SK-MEL-5 (cell line): ENCODE results near the gene SNX33. TPM values are rescaled to one million over a fixed set of nuclear protein-coding genes. Genes with fewer than 3 reads are reported as not detected.

Source experiments
- DNase-seq: peaks from one replicate; pipeline ENCODE4 v3.0.0-alpha.2; 2016; ENCODE audit warnings: low read depth, low spot score
- in situ Hi-C: cut with HindIII; loops from 2 replicates; pipeline ENCODE4 v1.10.0; 2016; ENCODE audit warnings: low sequenced_read_pairs, high pct_unique_total_duplicates, low pct_unique_long_range_greater_than_20kb
- total RNA-seq: library from RNA; depleted of rRNA; stranded (reverse); fragments of >200 nt; shearing (Covaris generic); gene quantifications from 2 replicates; pipeline ENCODE4 v1.2.3, GENCODE V29; 2014

Gene SNX33
- total RNA-seq, 1 experiment from 2014 or later: 10.5 TPM

DNA sequence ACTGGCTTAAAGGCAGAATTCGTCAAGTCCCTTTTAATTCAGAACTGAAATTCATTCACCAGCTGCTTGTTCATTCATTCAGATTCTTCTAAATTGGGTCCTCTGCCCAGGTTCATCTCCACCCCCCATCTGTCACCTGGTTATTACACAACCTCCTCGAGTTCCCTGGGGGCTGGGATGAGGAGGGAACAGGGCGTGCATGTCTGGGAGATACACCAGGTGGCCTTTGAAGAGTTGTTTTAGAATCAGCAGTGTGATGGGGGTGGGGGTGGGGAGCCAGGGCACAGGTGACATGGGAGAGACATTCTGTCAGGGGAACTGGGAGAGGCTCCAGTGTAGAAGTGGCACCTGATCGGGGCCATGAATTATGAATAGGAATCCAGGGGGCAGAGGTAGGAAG is 8.2 kb downstream of the SNX33 start:
- in situ Hi-C loops: no loop called here

DNA sequence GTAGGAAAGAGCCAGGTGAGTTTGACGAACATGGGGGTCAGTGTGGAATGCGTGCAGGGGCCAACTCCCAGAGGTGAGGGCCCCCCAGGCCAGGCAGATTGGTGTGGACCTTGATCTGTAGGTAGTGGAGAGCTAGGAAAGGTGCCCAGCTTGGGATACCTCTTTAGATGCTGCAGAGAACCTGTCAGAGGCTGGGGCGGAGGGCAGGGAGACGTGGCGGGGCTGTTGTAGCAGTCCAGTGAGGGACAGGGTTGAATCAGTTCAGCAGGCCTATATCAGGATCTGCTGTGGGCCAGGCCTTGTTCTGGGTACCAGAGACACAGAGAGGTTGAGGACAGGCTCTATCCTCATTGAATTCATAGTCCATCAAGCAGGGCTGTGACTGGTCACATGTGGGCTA is 8.6 kb downstream of the SNX33 start:
- DNase-seq: no peak
- in situ Hi-C loops: no loop called here

More for the DNA sequence above, 8.2 kb downstream of the SNX33 start:
- DNase-seq: no peak

DNA sequence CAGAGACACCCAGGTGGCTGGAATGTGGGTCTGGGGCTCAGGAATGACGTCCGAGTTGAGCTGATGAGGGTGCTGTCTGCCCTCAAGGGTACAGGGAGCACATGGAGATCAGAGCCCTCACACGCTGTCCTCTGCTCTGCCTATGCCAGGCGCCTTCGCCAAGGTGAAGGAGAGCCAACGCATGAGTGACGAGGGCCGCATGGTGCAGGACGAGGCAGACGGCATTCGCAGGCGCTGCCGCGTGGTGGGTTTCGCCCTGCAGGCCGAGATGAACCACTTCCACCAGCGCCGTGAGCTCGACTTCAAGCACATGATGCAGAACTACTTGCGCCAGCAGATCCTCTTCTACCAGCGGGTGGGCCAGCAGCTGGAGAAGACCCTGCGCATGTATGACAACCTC is 9.1 kb downstream of the SNX33 start:
- in situ Hi-C loops: no loop called here
- DNase-seq: no peak

DNA sequence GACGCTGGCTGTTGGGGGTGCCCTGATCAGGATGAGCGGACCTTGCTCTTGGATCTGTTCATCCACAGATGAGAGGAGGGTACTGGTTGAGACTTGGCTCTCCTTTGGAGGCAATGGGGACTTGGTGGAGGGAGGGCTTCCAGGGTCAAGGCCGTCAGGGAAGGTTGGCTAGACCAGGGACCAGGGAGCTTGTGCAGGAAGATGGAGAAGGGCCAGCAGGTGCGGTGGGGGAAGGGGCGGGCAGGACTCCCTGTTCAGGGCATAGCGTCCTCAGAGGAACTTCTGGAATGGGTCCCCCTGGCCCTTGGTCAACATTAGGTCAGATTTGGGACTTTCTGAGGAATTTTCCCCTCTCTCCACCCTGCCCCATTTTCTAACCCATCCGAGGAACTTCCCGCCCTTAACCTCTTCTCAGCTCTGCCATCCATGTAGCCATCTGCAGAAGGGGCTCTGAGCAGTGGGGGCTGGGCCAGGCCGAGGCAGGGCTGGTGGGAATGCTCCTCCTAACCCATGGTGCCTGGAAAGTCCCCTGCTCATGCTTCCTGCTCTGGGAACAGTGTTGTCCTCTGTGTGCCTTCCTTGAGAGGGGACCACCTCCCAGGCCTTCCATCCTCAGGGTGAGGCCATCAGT is 11.5 kb downstream of the SNX33 start:
- DNase-seq: no peak
- in situ Hi-C loops: no loop called here

DNA sequence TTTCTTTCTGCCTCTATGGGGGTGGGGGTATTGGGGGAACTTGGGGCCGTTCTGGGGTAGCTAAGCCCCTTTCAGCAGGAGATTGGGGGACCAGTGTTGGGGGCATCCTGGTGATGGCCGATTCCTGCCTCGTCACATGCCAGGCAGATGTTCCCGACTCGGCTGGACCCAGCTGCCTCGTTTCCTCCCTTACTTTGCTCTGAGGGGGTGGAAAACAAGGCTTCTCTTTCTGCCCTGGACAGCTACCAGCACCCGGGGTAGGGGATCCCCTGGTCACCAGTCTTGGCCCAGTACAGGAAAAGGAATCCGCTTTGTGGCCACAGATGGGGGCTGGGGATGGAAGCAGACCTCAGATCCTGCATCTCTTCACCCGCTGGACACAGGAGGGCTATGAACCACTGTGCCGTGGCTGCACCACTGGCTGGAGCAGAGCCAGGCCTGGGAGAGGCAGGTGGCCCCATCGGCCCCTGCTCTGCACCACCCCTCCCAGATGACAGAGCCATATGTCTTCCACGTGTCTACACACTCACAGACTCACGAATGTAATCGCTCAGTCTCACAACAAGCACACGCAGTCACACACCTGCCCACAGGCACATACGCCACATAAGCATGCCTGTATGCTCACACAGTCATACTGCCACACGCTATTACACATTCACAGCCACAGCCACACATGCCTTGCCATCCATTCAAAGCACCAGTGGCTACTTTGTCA is 12.4 kb downstream of the SNX33 start:
- DNase-seq: no peak
- in situ Hi-C loops: no loop called here

DNA sequence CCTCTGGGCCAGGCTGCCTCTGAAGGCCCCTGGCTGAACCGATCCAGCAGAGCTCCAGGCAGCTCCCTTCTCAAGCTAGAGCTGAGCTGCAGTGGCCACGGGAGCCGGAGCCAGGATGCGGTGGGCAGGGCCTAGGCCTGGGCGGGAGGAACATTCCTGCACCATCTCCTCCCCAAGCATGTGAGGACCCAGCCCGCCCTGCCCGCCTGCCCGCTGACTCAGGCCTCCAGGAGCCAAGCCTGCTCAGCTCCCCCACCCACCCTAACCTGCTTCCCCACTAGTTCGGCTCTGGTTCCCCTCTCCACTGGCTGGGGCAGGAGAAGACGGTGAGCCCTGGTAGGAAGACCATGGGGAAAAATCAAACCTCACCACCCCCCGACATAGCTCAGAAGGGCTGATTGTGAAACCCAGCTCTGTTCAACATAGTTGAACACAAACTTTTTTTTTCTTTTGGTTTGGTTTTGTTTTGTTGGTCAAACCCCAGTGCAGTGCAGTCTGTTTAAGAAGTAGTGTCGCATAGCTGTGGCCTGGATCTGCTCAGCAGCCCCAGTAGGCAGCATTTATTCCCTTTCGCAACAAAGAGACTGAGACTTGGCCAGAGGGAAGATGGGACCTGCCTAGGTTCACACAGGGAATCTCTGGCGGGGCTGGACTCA is 13.5 kb downstream of the SNX33 start:
- in situ Hi-C loops: no loop called here
- DNase-seq: no peak

DNA sequence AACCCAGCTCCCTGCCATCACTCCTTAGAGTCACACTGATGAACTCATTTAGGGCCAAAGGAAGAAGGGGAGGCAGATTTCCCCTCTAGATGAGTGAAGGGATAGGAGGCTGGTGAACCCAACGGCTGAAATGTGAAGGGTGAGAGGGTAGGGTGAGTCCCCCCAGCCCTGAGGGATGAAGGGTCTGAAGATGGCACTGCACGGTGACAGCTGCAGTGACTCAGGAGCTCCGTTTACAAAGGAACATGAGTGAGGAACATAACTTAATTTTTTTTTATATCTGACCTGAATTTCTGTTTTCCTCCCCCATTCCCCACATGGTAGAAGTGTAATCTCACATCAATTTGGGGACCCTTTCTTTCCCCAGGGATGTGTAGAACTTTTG is 14.0 kb downstream of the SNX33 start:
- in situ Hi-C loops: no loop called here
- no peak for DNase-seq

DNA sequence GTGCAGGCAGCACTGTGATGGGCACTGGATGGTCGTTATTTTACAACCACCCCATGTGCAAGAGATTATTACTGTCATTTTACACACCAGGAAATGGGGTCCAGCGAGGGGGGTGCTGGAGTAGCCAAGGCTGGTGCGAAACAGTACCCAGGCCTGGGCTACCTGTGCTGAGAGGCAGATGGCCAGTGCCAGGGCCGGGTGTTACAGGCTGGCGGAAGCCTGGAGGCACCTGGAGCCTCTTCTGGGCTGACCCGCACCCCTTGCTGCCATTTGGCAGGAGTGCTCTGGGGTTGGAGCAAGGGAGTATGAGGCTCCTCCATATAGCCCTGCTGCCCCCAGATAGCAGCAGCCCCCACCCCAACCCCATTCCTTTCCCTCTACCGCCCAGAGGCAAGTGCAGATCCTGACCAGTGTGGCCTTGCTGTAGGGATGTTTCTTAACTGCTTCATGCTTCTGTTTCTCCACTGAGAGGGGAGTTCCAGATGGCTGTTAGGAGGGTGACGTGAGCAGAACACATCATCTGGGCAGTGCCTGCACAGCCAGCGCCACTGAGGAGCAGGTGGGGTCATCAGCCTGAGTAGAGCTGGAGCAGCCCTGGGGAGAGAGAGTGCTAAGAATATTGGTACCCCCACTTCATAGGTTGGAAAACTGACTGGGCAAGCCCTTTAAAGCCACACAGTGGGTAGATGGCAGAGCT is 15.3 kb downstream of the SNX33 start:
- in situ Hi-C loops: no loop called here

DNA sequence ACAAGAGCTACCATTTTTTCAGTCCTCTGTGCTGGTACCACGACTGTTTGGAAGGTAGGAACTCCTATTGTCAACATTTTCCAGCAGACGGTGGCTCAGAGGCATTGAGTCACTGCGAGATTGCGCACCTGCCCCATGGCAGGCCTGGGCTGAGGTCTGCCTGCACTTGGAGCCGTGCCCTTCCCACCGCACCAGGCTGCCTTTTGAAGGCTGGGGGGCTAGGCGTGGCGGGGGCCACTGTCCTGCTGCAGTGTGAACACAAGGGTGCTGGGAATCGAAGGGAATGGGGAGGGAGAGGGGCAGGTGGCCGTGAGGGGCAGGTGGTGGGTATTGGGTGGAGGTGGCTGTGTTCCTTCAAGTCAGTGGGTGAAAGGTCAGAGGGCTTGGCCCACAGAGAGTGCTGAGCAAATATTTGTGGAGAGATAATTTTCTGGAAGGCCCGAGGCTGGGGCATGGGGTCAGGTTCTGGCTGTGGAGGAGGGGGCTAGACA is 16.3 kb downstream of the SNX33 start:
- in situ Hi-C loops: no loop called here
- no peak for DNase-seq

More for the DNA sequence above, 15.3 kb downstream of the SNX33 start:
- DNase-seq: no peak

DNA sequence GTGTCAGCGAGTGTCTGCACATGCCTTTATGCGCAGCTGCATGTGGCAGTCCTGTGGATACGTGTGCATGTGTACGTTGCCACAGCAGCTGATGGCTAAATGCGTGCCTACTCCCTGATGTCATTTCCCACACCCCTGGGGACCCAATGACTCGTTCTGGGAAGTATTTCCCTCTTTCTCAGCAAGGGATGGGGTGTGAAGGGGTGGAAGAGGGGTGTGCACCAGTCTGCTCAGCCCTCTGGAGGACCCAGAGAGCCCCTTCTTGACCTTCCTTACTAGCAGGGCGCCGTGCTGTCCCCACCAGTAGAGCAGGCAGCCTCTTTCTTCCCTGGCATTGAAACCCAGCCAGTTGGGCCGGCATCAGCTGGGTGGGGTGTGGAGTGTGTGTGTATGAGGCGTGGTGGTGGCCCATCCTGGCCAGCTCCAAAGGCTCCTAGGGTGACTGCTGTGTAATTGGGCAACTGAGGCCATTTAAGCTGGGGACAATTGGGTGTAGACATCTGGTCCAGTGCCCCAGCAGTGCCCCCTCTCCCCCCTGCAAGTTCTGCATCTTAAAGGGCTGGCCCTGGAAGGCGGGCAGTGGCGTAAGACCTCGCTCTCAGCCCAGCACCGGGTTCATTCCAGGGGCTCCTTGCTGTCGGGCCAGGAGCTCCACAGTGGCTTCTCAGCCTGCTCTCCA is 19.2 kb downstream of the SNX33 start:
- in situ Hi-C loops: no loop called here
- DNase-seq: no peak

DNA sequence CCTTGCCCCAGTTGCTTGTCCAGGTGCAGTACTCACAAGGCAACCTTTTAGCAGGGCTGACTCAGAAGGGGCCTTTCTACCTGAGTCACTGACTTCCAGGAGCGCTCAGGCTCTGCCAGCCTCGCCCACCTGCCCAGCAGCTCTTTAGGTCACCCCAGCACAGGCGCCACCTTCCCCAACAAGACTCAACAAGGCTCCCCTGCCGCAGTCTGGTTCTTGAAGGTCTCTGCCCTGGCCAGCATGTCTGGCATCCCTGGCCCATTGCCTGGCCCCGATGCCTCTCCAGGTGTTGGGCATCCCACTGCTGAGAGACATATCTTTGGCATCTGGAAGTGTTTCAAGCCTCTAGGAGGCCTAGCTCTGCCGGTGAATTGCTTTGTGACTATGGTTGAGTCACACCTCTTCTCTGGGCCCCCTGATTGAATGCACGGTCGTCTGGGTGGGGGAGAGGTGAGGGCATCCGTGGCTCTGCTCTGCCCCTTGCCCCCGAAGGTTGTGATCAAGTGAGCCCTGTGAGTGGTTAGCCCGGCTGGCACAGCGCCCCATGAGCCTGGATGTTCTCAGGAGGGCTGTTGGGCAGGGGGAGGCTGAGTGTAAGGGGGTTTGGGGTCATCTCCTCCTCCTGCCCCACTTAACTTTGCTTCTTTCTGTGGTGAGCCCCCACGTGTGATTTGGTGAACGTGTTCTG is 21.6 kb downstream of the SNX33 start:
- in situ Hi-C loops: no loop called here
- no peak for DNase-seq

DNA sequence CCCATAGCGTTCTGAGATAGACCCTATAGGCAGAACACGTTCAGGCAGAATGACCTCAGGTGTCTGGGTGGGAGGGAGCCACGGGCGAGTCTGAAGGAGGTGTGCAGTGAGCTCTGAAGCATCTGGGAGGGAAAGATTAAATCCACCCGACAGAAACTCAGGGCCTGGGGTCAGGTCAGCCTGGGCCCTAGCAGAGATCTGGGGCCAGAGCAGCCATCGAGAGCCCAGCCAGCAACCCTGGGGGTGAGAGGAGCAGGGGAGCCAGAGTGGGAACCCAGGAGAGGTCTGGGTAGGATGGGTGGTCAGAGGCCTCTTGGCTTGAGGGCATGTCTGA is 22.1 kb downstream of the SNX33 start:
- DNase-seq: no peak

DNA sequence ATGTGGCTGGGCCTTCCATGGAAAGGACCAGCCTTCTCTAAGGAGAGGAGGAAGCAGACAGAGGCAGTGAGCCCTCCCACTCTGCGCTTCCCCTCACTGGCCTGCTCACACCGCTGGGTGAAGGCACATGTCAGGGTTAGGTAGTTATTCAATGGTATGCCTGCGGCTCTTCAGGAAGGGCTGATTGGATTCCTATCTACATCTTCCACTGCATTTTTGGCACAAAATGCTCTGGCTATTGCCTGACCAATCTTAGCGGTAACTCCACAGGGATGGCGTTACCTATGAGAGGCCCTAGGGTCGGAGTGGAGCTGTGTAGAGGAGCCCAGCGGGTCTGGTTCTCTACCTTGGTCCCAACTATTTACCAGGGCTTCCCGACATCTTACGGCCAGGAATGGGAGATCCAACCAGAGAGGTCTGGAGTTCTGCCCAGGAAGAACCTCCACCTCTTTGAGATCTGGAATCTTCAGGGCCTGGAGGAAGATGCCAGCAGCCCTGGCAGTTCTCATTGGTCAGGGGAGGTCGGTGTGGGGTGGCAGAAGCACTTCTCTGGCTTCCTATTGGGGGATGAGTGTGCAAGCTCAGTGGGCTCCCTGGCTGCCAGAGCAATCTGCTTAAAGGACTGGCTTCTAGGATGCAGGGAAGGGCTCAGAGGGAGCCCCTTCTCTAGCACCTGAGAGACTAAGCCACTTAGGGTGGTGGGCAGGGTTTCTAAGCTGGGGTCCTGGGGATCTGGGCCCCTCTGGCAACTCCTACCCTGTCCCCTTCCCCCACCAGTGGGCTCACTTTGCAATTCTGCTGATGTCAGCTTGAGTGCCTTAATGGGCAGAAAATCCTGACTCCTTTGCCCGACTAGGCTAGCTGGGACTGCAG is 24.3 kb downstream of the SNX33 start:
- DNase-seq: peak; percentile 8

More for the DNA sequence above, 22.1 kb downstream of the SNX33 start:
- in situ Hi-C loops: no loop called here

DNA sequence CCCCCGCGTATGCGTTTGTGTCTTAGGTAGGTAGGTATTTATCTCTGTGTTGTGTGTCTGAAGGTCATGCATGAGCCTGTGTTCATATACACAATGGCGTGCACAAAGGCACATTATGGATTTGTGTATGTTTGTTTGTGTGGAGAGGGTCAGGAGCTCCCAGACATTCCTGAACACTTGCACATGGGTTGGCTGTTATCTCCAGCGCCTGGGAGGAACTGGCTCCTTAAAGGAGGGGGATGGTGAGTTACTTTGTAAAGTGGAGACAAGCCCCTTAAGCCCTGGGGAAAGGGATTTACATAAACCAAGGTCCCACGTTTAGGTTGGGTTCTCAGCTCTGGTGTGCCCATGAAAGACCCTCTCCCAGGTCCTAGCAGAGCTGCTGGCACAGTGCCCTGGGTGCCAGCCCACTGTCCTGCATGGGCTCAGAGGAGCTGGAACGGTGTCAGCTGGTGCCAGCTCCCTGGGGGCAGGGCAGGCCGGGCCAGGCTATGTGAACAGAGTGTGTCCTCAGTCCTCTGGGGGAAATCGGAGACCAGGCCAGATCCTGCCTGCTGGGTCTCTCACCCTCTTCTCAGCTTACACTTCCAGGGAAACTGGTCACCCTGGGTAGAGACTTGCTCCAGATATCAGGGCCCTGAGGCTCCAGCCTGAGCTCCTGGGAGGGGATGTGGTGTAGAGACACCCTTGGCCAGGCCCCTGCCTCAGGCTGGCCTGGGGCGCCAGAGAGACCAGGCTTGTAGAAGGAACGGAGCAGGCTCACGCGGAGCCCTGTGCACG is 25.1 kb downstream of the SNX33 start:
- no peak for DNase-seq
- in situ Hi-C loops: no loop called here

More for the DNA sequence above, 24.3 kb downstream of the SNX33 start:
- in situ Hi-C loops: no loop called here

DNA sequence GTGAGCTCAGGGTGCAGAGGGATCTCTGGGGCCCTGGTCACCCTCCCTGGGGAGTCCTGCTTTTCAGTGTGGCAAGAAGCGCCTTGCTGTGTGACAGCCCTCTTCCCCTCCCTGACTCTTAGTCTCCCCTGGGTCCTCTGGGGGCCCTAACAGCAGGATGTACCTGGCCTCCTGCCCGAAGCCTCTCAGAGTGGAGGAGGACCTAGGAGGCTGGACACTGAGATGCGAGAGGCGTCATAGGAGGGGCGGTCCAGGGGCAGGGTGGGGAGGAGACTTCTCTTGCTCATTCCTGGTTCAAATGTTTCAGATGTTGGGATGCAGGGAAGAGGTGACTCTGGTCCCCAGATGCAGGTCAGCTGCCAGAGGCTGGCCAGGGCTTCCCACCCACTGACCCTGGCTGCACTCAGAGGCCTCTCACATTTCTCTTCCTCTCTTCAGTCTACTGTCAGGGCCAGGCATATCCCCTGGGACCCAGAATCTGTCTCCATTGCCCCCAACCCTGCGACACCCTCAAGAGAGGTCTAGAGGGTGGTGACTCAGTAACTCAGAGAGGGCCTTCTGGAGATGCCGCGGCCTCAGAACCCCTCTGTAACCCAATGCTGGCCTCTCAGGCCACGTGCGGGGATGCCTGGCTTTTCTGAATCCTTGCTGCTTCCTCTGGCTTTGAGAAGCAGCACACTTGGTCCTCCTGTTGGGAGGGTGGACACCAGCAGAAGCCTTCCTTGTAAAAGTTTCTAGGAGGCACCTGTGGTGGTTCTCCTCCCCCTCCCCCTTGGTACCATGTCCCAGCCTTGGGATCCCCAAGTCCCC is 25.9 kb downstream of the SNX33 start:
- no peak for DNase-seq
- in situ Hi-C loops: no loop called here
